AG10803 (cell line): ENCODE measurements around the gene KRT24.

ENCODE experiments used
- DNase-seq: peaks from one replicate; pipeline ENCODE4 v3.0.0; 2010; ENCODE audit warnings: low read depth
- H3K4me3 ChIP-seq: 2 replicates; pipeline ENCODE4 v1.5.1; 2011; ENCODE audit warnings: mild to moderate bottlenecking, low read length, control low read depth
- TF ChIP-seq, protein P1 (sequence below): conservative IDR thresholded peaks from 2 replicates; pipeline ENCODE4 v1.5.1; 2011; ENCODE audit warnings: mild to moderate bottlenecking, low read length, control low read depth, inconsistent platforms

KRT24 gene

DNA sequence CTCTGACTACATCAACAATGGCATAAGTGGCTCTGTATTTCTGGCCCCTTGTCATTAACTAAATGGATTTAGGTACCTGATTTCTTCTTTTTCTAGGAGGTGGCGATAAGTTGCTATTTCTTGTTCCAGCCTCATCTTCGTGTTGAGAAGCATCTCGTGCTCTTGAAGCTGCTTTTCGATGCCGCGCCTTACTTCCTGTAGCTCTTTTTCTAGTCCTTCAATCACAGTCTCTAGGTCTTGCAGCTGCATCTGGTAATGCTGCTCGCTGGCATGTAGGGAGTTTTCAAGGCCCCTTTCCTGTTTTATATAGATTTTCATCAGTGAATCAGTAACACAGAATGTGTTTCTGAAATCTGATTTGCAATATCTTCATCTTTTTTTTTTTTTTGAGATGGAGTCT is 43.6 kb downstream of the KRT24 start:
- H3K4me3 ChIP-seq = no peak overlapping the region
- TF ChIP-seq, protein P1, sequence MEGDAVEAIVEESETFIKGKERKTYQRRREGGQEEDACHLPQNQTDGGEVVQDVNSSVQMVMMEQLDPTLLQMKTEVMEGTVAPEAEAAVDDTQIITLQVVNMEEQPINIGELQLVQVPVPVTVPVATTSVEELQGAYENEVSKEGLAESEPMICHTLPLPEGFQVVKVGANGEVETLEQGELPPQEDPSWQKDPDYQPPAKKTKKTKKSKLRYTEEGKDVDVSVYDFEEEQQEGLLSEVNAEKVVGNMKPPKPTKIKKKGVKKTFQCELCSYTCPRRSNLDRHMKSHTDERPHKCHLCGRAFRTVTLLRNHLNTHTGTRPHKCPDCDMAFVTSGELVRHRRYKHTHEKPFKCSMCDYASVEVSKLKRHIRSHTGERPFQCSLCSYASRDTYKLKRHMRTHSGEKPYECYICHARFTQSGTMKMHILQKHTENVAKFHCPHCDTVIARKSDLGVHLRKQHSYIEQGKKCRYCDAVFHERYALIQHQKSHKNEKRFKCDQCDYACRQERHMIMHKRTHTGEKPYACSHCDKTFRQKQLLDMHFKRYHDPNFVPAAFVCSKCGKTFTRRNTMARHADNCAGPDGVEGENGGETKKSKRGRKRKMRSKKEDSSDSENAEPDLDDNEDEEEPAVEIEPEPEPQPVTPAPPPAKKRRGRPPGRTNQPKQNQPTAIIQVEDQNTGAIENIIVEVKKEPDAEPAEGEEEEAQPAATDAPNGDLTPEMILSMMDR = no peak
- DNase-seq = no peak

GRCh38 chr17:40658396-40658795 is 45.2 kb downstream of the KRT24 start:
- DNase-seq = no peak

GRCh38 chr17:40651939-40652338 is 51.6 kb downstream of the KRT24 start:
- TF ChIP-seq, protein P1 = no peak
- no peak for DNase-seq
- no peak overlapping the region for H3K4me3 ChIP-seq

More at GRCh38 chr17:40658396-40658795, 45.2 kb downstream of the KRT24 start:
- TF ChIP-seq, protein P1 = no peak
- no peak overlapping the region for H3K4me3 ChIP-seq

- H3K4me3 ChIP-seq = peak overlapping the region; percentile 84
- TF ChIP-seq, protein P1 = no peak
- peak; percentile 23 for DNase-seq
Observed at GRCh38 chr17:40648384-40648968, 55.1 kb downstream of the KRT24 start.
